ENCODE data around the gene SPRED3. TPM values are rescaled to one million over a fixed set of nuclear protein-coding genes. Genes with fewer than 3 reads are reported as not detected.

Gene SPRED3
- total and polyA plus RNA-seq, 2 of the 8 experiments (the other 6 are each of a cell fraction or from before 2014, with no cell fraction given) = 8.1 to 10.3 TPM

DNA sequence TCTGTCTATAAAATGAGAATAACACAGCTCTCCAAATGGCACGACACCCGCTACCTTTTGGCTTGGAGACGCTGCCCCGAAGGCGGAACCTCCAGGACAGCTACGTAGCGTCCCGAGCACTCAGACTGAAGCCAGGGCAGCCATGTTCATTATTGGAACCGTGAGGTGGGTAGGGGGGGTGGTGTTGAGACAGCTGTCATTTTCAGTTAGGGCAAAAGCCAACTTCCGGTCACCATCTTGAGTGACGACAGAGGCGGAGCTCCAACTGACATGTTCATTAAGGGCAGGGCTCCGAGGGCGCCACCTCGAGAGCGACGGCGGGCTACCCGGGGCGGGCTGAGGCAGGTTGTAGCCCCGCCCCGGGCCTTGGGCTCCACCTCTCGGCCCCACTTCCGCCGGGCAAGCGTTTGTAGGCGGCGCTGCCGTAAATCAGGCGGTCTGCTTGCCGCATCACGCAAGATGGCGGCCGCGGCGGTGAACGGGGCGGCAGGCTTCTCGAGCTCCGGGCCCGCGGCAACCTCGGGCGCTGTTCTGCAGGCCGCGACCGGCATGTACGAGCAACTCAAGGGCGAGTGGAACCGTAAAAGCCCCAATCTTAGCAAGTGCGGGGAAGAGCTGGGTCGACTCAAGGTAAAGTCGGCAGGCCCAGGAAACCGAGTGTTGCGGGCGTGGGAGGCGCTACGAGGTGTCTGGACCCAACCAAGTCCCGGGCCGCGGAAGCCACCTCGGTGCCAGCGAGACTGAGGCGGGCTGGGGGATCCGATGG, 14.0 kb upstream of the SPRED3 start, which contains the start of gene PSMD8 (continued):
- TF ChIP-seq MAFK (IDR thresholded peaks at IDR 0.05; ENCODE audit: low read depth, low read length) (no peak), BCL11A (IDR thresholded peaks at IDR 0.05; ENCODE audit: low read depth in 2 of 2, low read length in 2 of 2) (no peak), YY1 (IDR thresholded peaks at IDR 0.05; ENCODE audit: low read depth, low read length) (peak; percentile 98), CBX8 (IDR thresholded peaks at IDR 0.05; ENCODE audit: borderline replicate concordance, low read depth, low read length) (no peak), EP300 (IDR thresholded peaks at IDR 0.05; ENCODE audit: borderline replicate concordance in 1 of 2, low read depth in 2 of 2, low read length in 2 of 2) (no peak), RXRA (IDR thresholded peaks at IDR 0.05; ENCODE audit: insufficient read depth, low read depth, low read length) (no peak), SP2 (IDR thresholded peaks at IDR 0.05; ENCODE audit: low read length) (no peak), RAD21 (IDR thresholded peaks at IDR 0.05 in 1 of 2, conservative IDR thresholded peaks at IDR 0.05 in 1 of 2; ENCODE audit: low read depth in 2 of 2, low read length in 2 of 2) (peak; percentile 10 to 13; a peak in 3 of 4 replicates), BACH1 (IDR thresholded peaks at IDR 0.05; ENCODE audit: low read length) (0 out of 2 replicates have a peak, but pooled peaks have one; percentile 16), CHD1 (IDR thresholded peaks at IDR 0.05; ENCODE audit: low read depth, low read length) (no peak), RBBP5 (IDR thresholded peaks at IDR 0.05; ENCODE audit: borderline replicate concordance, low read depth, low read length) (no peak), RFX5 (IDR thresholded peaks at IDR 0.05; ENCODE audit: borderline replicate concordance, low read depth, low read length) (no peak), BRCA1 (IDR thresholded peaks at IDR 0.05; ENCODE audit: low read depth, low read length) (no peak), SRF (IDR thresholded peaks at IDR 0.05; ENCODE audit: low read depth, low read length) (no peak), GABPA (IDR thresholded peaks at IDR 0.05; ENCODE audit: borderline replicate concordance, insufficient read depth, low read length) (peak; percentile 69; the same call in 1 of the 2 replicates), TCF12 (IDR thresholded peaks at IDR 0.05; ENCODE audit: low read depth, low read length) (peak; percentile 68; the same call in 1 of the 2 replicates), CREB1 (IDR thresholded peaks at IDR 0.05) (peak; percentile 93), HDAC6 (IDR thresholded peaks at IDR 0.05; ENCODE audit: low read depth, low read length) (no peak), TAF1 (IDR thresholded peaks at IDR 0.05; ENCODE audit: low read depth, low read length) (peak; percentile 99), POU5F1 (IDR thresholded peaks at IDR 0.05; ENCODE audit: low read depth, low read length) (no peak), SIN3A (conservative IDR thresholded peaks at IDR 0.05 in 1 of 2, IDR thresholded peaks at IDR 0.05 in 1 of 2; ENCODE audit: low read depth in 1 of 2, low read length in 2 of 2) (peak; percentile 95 to 97; a peak in 3 of 4 replicates)
- TF ChIP-seq, protein P1, sequence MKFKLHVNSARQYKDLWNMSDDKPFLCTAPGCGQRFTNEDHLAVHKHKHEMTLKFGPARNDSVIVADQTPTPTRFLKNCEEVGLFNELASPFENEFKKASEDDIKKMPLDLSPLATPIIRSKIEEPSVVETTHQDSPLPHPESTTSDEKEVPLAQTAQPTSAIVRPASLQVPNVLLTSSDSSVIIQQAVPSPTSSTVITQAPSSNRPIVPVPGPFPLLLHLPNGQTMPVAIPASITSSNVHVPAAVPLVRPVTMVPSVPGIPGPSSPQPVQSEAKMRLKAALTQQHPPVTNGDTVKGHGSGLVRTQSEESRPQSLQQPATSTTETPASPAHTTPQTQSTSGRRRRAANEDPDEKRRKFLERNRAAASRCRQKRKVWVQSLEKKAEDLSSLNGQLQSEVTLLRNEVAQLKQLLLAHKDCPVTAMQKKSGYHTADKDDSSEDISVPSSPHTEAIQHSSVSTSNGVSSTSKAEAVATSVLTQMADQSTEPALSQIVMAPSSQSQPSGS (IDR thresholded peaks at IDR 0.05; ENCODE audit: low read length) = peak; percentile 75
